Measurements from ENCODE around the gene EYS.

EYS gene

GRCh38 chr6:64160486-64160885 lies 1546.5 kb downstream of the EYS start:
- Histone ChIP-seq H3K9me3 (ENCODE audit: control insufficient read depth, insufficient read depth, low read length) (no peaks in the 10 kb centered on the region), H3K9me2 (replicated peaks; ENCODE audit: control insufficient read depth, low read length) (no peaks in the 10 kb centered on the region), H3K27me3 (ENCODE audit: control insufficient read depth, low read length) (no peaks in the 10 kb centered on the region), H3F3A (ENCODE audit: control insufficient read depth, insufficient read depth) (no peaks in the 10 kb centered on the region), H3K36me3 (ENCODE audit: control insufficient read depth, low read length) (no peaks in the 10 kb centered on the region), H3K4me3 (ENCODE audit: low read length) (no peak overlapping the region), H3K4me1 (ENCODE audit: control insufficient read depth, low read length) (no peaks in the 10 kb centered on the region), H3K79me2 (ENCODE audit: control insufficient read depth, low read length) (no peaks in the 10 kb centered on the region), H4K20me1 (ENCODE audit: control insufficient read depth, insufficient read depth, low read depth, low read length) (no peaks in the 10 kb centered on the region), H3K27ac (ENCODE audit: low read depth, low read length) (no peak overlapping the region), H3K4me2 (ENCODE audit: low read length) (no peak overlapping the region)
- TF ChIP-seq CTCF (IDR thresholded peaks at IDR 0.05; ENCODE audit: low read depth, low read length, poor library complexity, severe bottlenecking) (no peak), EZH2phosphoT487 (IDR thresholded peaks at IDR 0.05; ENCODE audit: borderline replicate concordance, low read length) (no peak)

GRCh38 chr6:64155063-64155462 lies 1552.0 kb downstream of the EYS start:
- Histone ChIP-seq H3K27me3 (ENCODE audit: control insufficient read depth, low read length) (no peaks in the 10 kb centered on the region), H3F3A (ENCODE audit: control insufficient read depth, insufficient read depth) (no peaks in the 10 kb centered on the region), H3K4me1 (ENCODE audit: control insufficient read depth, low read length) (no peaks in the 10 kb centered on the region), H3K4me2 (ENCODE audit: low read length) (no peak overlapping the region), H4K20me1 (ENCODE audit: control insufficient read depth, insufficient read depth, low read depth, low read length) (no peaks in the 10 kb centered on the region), H3K9me2 (replicated peaks; ENCODE audit: control insufficient read depth, low read length) (no peaks in the 10 kb centered on the region), H3K36me3 (ENCODE audit: control insufficient read depth, low read length) (no peaks in the 10 kb centered on the region), H3K9me3 (ENCODE audit: control insufficient read depth, insufficient read depth, low read length) (no peaks in the 10 kb centered on the region), H3K4me3 (ENCODE audit: low read length) (no peak overlapping the region), H3K79me2 (ENCODE audit: control insufficient read depth, low read length) (no peaks in the 10 kb centered on the region), H3K27ac (ENCODE audit: low read depth, low read length) (no peak overlapping the region)
- TF ChIP-seq CTCF (IDR thresholded peaks at IDR 0.05; ENCODE audit: low read depth, low read length, poor library complexity, severe bottlenecking) (no peak), EZH2phosphoT487 (IDR thresholded peaks at IDR 0.05; ENCODE audit: borderline replicate concordance, low read length) (no peak)

- no peaks in the 10 kb centered on the region for H3K9me2 ChIP-seq (replicated peaks; ENCODE audit: control insufficient read depth, low read length)
- no peaks in the 10 kb centered on the region for H3F3A ChIP-seq (ENCODE audit: control insufficient read depth, insufficient read depth)
- no peak overlapping the region for H3K4me2 ChIP-seq (ENCODE audit: low read length)
- H3K27ac ChIP-seq (ENCODE audit: low read depth, low read length): no peak overlapping the region
- no peaks in the 10 kb centered on the region for H3K9me3 ChIP-seq (ENCODE audit: control insufficient read depth, insufficient read depth, low read length)
- H3K36me3 ChIP-seq (ENCODE audit: control insufficient read depth, low read length): no peaks in the 10 kb centered on the region
- no peak overlapping the region for H3K4me3 ChIP-seq (ENCODE audit: low read length)
- no peaks in the 10 kb centered on the region for H3K27me3 ChIP-seq (ENCODE audit: control insufficient read depth, low read length)
- H4K20me1 ChIP-seq (ENCODE audit: control insufficient read depth, insufficient read depth, low read depth, low read length): no peaks in the 10 kb centered on the region
- no peaks in the 10 kb centered on the region for H3K79me2 ChIP-seq (ENCODE audit: control insufficient read depth, low read length)
- no peak for TF ChIP-seq EZH2phosphoT487 (IDR thresholded peaks at IDR 0.05; ENCODE audit: borderline replicate concordance, low read length)
- H3K4me1 ChIP-seq (ENCODE audit: control insufficient read depth, low read length): no peaks in the 10 kb centered on the region
These were observed 1560.2 kb downstream of the EYS start for GRCh38 chr6:64146876-64147275.

GRCh38 chr6:64146094-64146493 lies 1560.9 kb downstream of the EYS start:
- no peak overlapping the region for H3K4me2 ChIP-seq (ENCODE audit: low read length)
- no peaks in the 10 kb centered on the region for H3F3A ChIP-seq (ENCODE audit: control insufficient read depth, insufficient read depth)
- no peaks in the 10 kb centered on the region for H3K36me3 ChIP-seq (ENCODE audit: control insufficient read depth, low read length)
- H3K4me1 ChIP-seq (ENCODE audit: control insufficient read depth, low read length): no peaks in the 10 kb centered on the region
- no peaks in the 10 kb centered on the region for H3K27me3 ChIP-seq (ENCODE audit: control insufficient read depth, low read length)
- H3K4me3 ChIP-seq (ENCODE audit: low read length): no peak overlapping the region
- H3K9me2 ChIP-seq (replicated peaks; ENCODE audit: control insufficient read depth, low read length): no peaks in the 10 kb centered on the region; the same call in 1 of the 2 replicates
- H4K20me1 ChIP-seq (ENCODE audit: control insufficient read depth, insufficient read depth, low read depth, low read length): no peaks in the 10 kb centered on the region
- TF ChIP-seq EZH2phosphoT487 (IDR thresholded peaks at IDR 0.05; ENCODE audit: borderline replicate concordance, low read length) (no peak), CTCF (IDR thresholded peaks at IDR 0.05; ENCODE audit: low read depth, low read length, poor library complexity, severe bottlenecking) (no peak)
- no peaks in the 10 kb centered on the region for H3K9me3 ChIP-seq (ENCODE audit: control insufficient read depth, insufficient read depth, low read length)
- no peak overlapping the region for H3K27ac ChIP-seq (ENCODE audit: low read depth, low read length)
- H3K79me2 ChIP-seq (ENCODE audit: control insufficient read depth, low read length): no peaks in the 10 kb centered on the region
